ENCODE measurements around the gene TMEM140. TPM values are rescaled to one million over a fixed set of nuclear protein-coding genes. Genes with fewer than 3 reads are reported as not detected.

The TMEM140 gene
- total RNA-seq, 1 experiment from 2014 or later, result 3.2 TPM

DNA sequence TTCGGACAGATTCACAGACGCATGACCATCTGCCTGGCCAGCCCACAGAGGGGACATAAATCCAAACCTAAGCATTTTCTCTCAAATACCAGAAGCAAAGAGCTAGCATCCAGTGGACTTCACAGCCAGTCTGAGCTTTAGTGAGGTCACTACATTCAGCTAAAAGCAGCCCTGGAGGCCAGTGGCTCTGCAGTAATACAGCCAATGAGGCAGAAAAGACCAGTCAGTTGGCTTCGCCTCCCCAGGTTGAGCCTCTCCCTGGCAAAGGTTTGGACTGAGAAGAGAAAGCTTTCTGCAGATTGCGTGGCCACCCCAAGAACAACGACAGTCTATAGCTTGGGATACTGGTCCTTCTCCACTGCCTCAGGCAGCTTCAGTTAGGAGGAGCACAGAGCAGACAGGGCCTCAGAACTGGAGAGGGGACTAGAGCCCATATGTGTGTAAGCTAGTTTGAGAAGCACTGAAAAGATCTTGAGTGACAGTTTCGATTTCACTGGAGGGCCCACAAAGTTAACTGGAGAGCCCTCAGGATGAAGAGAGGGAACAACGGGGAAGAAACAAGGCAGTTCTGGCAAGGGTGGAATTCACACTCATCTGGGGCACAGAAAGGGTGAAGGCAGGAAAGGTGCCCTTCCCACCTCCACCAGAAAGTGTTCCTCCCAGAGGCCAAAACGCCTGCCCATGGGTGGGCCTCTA, 59.7 kb downstream of the TMEM140 start:
- in situ Hi-C loops (cut with HindIII; ENCODE audit: low pct_unique_long_range_greater_than_20kb, low sequenced_read_pairs), result no loop called here
- Histone ChIP-seq H3K9me3 (ENCODE audit: control insufficient read depth, insufficient read depth, low read depth, low read length) (no peaks in the 10 kb centered on the region), H3K4me1 (ENCODE audit: control insufficient read depth, insufficient read depth, low read length) (peaks cover 4% of the 10 kb centered on the region), H3K27me3 (ENCODE audit: control insufficient read depth, insufficient read depth, low read length) (no peaks in the 10 kb centered on the region), H3K4me3 (ENCODE audit: low read depth in 2 of 2, low read length in 2 of 2) (no peak overlapping the region), H3K36me3 (ENCODE audit: control insufficient read depth, insufficient read depth, low read length) (no peaks in the 10 kb centered on the region), H3K27ac (ENCODE audit: low read length) (no peak overlapping the region)
- ATAC-seq, result no peak
- ChIA-PET POLR2A (no interaction called here), CTCF (no interaction called here)
- intact Hi-C loops (cut with micrococcal nuclease; ENCODE audit: unreplicated experiment), result no loop called here
- DNase-seq (ENCODE audit: low read depth, low spot score), result no peak
- no TSS peak for BruUV-seq (replicated peaks)
- TF ChIP-seq CTCF (IDR thresholded peaks at IDR 0.05) (no peak), SIN3A (IDR thresholded peaks at IDR 0.05; ENCODE audit: borderline replicate concordance, insufficient read depth, low read depth, low read length) (no peak), POLR2AphosphoS5 (IDR thresholded peaks at IDR 0.05; ENCODE audit: low read depth, low read length) (no peak)

DNA sequence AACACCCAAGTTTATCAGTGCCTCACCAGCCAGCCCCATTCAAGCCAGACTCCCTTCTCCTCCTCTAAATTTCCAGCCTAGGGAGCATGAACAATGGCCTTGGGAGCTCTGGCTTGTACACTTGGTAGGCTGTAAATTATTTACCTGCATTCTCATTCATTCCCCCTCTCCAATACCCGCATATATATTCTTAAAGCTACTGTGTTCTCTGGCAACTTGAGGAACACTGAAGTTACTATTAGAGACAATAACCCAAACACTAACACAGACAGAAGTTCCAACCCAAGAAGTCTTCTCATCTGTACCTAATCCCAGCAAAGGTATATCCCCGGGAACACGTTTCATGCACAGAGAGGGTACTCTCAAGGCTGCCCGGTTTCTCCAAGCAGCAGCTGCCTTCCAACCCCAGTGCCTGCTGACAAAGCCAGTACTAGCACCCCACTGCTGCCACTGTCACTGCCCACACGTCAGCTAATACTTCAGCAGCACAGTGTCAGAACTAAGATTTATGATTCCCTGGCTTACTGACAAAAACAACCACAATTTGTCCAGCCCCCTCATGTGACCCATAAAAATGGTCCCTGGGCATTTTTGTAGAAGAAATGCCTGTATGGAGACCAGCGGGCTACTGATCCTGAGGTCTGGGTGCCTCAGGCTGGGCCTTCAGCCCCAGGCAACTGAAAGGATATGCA, 60.4 kb downstream of the TMEM140 start:
- no TSS peak for BruUV-seq (replicated peaks)
- in situ Hi-C loops (cut with HindIII; ENCODE audit: low pct_unique_long_range_greater_than_20kb, low sequenced_read_pairs), result no loop called here
- Histone ChIP-seq H3K27me3 (ENCODE audit: control insufficient read depth, insufficient read depth, low read length) (no peaks in the 10 kb centered on the region), H3K36me3 (ENCODE audit: control insufficient read depth, insufficient read depth, low read length) (no peaks in the 10 kb centered on the region), H3K4me1 (ENCODE audit: control insufficient read depth, insufficient read depth, low read length) (peaks cover 4% of the 10 kb centered on the region), H3K27ac (ENCODE audit: low read length) (no peak overlapping the region), H3K4me3 (ENCODE audit: low read depth in 2 of 2, low read length in 2 of 2) (no peak overlapping the region), H3K9me3 (ENCODE audit: control insufficient read depth, insufficient read depth, low read depth, low read length) (no peaks in the 10 kb centered on the region)
- POLR2A ChIA-PET, result no interaction called here
- ATAC-seq, result no peak
- CTCF ChIA-PET, result no interaction called here
- intact Hi-C loops (cut with micrococcal nuclease; ENCODE audit: unreplicated experiment), result no loop called here
- no peak for DNase-seq (ENCODE audit: low read depth, low spot score)
- TF ChIP-seq, protein P1, sequence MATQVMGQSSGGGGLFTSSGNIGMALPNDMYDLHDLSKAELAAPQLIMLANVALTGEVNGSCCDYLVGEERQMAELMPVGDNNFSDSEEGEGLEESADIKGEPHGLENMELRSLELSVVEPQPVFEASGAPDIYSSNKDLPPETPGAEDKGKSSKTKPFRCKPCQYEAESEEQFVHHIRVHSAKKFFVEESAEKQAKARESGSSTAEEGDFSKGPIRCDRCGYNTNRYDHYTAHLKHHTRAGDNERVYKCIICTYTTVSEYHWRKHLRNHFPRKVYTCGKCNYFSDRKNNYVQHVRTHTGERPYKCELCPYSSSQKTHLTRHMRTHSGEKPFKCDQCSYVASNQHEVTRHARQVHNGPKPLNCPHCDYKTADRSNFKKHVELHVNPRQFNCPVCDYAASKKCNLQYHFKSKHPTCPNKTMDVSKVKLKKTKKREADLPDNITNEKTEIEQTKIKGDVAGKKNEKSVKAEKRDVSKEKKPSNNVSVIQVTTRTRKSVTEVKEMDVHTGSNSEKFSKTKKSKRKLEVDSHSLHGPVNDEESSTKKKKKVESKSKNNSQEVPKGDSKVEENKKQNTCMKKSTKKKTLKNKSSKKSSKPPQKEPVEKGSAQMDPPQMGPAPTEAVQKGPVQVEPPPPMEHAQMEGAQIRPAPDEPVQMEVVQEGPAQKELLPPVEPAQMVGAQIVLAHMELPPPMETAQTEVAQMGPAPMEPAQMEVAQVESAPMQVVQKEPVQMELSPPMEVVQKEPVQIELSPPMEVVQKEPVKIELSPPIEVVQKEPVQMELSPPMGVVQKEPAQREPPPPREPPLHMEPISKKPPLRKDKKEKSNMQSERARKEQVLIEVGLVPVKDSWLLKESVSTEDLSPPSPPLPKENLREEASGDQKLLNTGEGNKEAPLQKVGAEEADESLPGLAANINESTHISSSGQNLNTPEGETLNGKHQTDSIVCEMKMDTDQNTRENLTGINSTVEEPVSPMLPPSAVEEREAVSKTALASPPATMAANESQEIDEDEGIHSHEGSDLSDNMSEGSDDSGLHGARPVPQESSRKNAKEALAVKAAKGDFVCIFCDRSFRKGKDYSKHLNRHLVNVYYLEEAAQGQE (IDR thresholded peaks at IDR 0.05; ENCODE audit: insufficient read depth in 1 of 2, low read depth in 2 of 2, low read length in 1 of 2), result no peak
- TF ChIP-seq CTCF (IDR thresholded peaks at IDR 0.05), result no peak
- no peak for TF ChIP-seq POLR2AphosphoS5 (IDR thresholded peaks at IDR 0.05; ENCODE audit: low read depth, low read length)
- no peak for TF ChIP-seq TCF7L2 (IDR thresholded peaks at IDR 0.05; ENCODE audit: low read depth, low read length)

All from Panc1 (cell line).